ENCODE results near the gene BICRAL. TPM values are rescaled to one million over a fixed set of nuclear protein-coding genes. Genes with fewer than 3 reads are reported as not detected.
A peak's percentile ranks its signal among the peaks of the same experiment; 100 is the strongest.

The BICRAL gene
- total and polyA plus RNA-seq, 9 of the 15 experiments (the other 6 are each of a cell fraction or from before 2014, with no cell fraction given): 1.2 to 11.9 (median 5.6) TPM

- TF ChIP-seq PCBP2 (IDR thresholded peaks at IDR 0.05; ENCODE audit: low read depth, low read length, poor library complexity, severe bottlenecking) (no peak), GTF2B (IDR thresholded peaks at IDR 0.05; ENCODE audit: extremely low read depth, insufficient read length) (no peak), CBX8 (IDR thresholded peaks at IDR 0.05; ENCODE audit: borderline replicate concordance, extremely low read depth, low read depth, low read length, poor library complexity, severe bottlenecking) (no peak), SMARCC2 (IDR thresholded peaks at IDR 0.05; ENCODE audit: low read depth) (no peak), THRB (CRISPR knock-in tag; conservative IDR thresholded peaks at IDR 0.05) (peak; percentile 87; the same call in 1 of the 2 replicates), ZBED1 (IDR thresholded peaks at IDR 0.05) (no peak; the same call in 1 of the 2 replicates), CUX1 (CRISPR knock-in tag; IDR thresholded peaks at IDR 0.05) (peak; percentile 54; the same call in 1 of the 2 replicates), U2AF1 (optimal IDR thresholded peaks at IDR 0.05; ENCODE audit: low read depth, low read length) (no peak), ZNF444 (CRISPR knock-in tag; IDR thresholded peaks at IDR 0.05) (peak; percentile 57), ZNF583 (CRISPR knock-in tag; IDR thresholded peaks at IDR 0.05) (no peak)
- TF ChIP-seq, protein P1, sequence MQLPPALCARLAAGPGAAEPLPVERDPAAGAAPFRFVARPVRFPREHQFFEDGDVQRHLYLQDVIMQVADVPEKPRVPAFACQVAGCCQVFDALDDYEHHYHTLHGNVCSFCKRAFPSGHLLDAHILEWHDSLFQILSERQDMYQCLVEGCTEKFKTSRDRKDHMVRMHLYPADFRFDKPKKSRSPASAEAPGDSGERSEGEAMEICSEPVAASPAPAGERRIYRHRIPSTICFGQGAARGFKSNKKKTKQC (CRISPR knock-in tag; IDR thresholded peaks at IDR 0.05): no peak
- TF ChIP-seq, protein P2, sequence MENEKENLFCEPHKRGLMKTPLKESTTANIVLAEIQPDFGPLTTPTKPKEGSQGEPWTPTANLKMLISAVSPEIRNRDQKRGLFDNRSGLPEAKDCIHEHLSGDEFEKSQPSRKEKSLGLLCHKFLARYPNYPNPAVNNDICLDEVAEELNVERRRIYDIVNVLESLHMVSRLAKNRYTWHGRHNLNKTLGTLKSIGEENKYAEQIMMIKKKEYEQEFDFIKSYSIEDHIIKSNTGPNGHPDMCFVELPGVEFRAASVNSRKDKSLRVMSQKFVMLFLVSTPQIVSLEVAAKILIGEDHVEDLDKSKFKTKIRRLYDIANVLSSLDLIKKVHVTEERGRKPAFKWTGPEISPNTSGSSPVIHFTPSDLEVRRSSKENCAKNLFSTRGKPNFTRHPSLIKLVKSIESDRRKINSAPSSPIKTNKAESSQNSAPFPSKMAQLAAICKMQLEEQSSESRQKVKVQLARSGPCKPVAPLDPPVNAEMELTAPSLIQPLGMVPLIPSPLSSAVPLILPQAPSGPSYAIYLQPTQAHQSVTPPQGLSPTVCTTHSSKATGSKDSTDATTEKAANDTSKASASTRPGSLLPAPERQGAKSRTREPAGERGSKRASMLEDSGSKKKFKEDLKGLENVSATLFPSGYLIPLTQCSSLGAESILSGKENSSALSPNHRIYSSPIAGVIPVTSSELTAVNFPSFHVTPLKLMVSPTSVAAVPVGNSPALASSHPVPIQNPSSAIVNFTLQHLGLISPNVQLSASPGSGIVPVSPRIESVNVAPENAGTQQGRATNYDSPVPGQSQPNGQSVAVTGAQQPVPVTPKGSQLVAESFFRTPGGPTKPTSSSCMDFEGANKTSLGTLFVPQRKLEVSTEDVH (IDR thresholded peaks at IDR 0.05; ENCODE audit: low read depth, partially characterized antibody): no peak
These were observed 881 bp downstream of the BICRAL start (continued) for GRCh38 chr6:42782689-42783176.

Measured in K562 (cell line).